Choroid plexus epithelial cell (primary cell): ENCODE results near the gene FHOD3.

ENCODE experiments used
- DNase-seq: peaks from one replicate; pipeline ENCODE4 v3.0.0-alpha.2; 2010; ENCODE audit warnings: low read depth
- H3K4me3 ChIP-seq: 2 replicates; pipeline ENCODE4 v1.5.1; 2011; ENCODE audit warnings: low read depth, mild to moderate bottlenecking, control low read depth, low read length, moderate library complexity
- CTCF ChIP-seq: conservative IDR thresholded peaks from 2 replicates; pipeline ENCODE4 v1.5.1; 2011; ENCODE audit warnings: low read depth, mild to moderate bottlenecking, control low read depth, inconsistent platforms, low read length, moderate library complexity

The FHOD3 gene

DNA sequence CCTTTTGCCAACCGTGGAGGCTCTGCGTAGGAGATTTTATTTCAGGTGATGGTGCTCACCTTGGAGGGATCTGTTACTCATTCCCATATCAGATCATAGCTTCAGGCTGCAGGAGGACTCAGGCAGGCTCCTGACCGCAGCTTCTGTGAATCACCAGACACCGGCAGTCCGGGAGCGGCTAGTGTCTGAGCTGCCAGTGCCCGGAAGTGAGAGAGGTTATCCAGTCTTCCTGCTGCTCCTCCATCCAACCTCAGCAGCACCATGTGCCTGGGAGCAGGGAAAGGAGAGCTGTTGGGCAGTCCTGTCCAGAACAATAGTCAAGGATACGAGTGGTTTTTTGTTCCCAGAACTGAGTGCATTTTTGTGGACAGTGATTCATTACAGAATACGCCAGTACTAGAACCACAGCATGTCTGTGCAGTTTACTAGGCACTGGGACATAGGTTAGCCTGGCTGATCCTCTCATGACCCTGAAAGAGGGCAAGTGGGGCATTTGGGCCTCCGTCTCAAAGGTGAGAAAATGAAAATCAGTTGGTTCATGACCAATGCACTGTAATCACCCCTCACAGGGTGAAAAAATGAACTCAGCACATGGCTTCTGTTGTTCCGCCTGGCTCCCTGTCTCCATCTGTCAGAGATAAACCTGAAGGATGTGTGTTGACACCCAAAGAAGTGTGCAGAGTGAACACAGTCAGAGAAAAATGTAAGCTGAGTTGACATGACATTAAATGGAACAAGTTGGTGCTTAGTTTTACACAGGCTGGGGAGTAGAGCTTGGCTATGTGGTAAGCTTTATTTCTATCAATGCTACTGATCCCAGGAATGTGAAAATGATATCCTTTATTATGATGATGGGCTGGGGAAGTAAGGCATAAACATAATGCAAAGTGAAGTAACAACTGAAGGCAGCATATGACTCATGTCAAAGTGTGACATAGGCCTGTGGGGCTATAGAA, 12.2 kb downstream of the FHOD3 start:
- DNase-seq, result peak; percentile 96
- H3K4me3 ChIP-seq, result no peak overlapping the region
- TF ChIP-seq CTCF, result no peak

DNA sequence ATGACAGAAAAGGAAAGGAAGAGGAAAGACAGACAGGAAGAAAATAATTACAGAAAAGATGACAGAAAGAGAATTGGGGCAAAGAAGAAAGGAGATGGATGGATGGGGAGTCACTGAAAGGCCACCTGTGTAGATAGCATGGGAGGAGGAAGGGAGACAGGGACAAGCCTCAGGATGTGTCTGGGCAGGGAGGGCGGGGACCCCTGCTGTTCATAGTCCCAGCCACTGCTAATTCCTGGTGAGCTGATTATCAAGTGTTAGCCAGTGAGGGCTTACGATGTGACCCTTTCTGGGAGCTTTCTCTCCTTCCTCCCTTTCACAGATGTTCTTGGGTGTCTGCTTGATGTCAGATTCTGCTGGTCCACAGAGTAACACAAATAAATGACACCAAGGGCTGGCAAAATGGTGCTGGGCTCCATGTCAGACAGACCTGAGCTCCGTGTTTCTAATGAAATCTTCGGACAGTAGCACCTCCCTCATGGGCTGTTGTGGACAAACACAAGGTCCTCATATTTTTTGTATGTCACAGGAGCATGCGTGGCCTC, 13.6 kb downstream of the FHOD3 start:
- DNase-seq, result no peak
- no peak overlapping the region for H3K4me3 ChIP-seq
- TF ChIP-seq CTCF, result no peak

GRCh38 chr18:36312806-36313395, 15.4 kb downstream of the FHOD3 start:
- no peak for TF ChIP-seq CTCF
- H3K4me3 ChIP-seq, result no peak overlapping the region
- peak; percentile 27 for DNase-seq

DNA sequence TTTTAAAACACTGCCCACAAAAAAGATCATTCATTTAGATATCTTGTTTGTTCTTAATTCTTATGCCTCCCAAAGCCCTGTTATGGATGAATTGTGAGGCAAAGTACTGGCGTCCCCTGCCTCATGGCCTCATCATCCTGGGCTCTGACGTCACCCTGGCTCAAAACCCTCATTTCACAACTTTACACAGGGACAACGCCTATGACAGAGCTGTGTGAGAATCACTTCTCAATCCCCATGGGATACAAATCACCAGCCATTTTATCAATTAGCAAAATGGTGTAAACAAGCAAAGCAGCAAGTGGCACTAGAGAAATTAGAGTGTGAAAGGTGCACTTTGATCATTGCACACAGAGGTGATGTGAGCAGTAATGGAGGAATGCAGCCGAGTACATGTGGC, 16.6 kb downstream of the FHOD3 start:
- H3K4me3 ChIP-seq, result no peak overlapping the region
- DNase-seq, result no peak
- TF ChIP-seq CTCF, result no peak

GRCh38 chr18:36314754-36315153, 17.2 kb downstream of the FHOD3 start:
- TF ChIP-seq CTCF, result no peak
- H3K4me3 ChIP-seq, result no peak overlapping the region
- peak; percentile 89 for DNase-seq

DNA sequence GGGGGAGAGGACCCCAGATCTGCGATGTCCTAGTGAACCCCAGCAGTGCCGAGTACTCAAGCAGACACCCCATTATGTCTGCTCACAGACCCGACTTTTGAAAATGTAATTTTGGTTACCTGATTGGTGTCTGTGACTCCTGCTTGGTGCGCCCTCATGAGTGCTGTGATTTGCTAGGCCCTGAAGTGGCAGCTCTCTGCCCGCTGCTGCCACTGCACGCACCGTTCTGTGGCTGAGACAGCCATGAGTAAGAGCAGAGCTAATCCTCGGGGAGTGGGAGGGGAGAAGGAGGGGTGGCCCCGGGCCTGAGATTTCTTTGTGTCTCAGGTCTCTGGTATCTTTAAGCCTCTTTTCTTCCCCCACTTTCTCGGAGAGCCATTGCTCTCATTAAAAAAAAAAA, 18.2 kb downstream of the FHOD3 start:
- no peak for DNase-seq
- no peak for TF ChIP-seq CTCF
- H3K4me3 ChIP-seq, result no peak overlapping the region
